Measurements from ENCODE around the gene ATP11B. TPM values are rescaled to one million over a fixed set of nuclear protein-coding genes. Genes with fewer than 3 reads are reported as not detected.

ATP11B gene
- total RNA-seq, 1 experiment from 2014 or later, result 167 TPM

DNA sequence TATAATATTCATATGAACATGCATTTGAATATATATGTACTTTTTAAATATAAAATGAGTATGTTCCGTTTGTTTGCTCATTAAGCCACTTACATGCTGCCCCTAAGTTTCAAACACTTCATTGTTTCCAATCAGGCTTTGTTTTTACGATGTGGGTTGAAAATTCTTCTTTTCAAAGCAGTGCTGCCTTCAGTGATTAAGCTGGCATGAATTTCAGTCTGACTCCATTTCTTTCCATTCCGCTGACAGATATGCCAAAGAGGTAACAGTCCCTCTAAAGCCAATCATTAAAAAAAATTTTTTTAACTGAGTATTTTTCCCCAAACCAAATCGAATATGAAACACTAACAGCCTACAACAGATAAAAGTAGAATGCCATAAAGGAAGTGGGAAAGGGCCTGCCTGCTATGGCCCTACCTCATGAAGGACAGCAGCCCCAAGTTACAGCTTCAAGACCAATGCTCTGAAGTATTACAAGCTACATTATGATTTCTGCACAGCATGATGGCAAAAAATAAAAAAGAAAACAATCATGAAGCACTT is 147.0 kb downstream of the ATP11B start:
- DNase-seq, result no peak
- H3K4me3 ChIP-seq (ENCODE audit: low read length), result no peak overlapping the region
- peaks cover 49% of the 10 kb centered on the region for H3K4me1 ChIP-seq (ENCODE audit: low read length)
- H3K4me2 ChIP-seq (ENCODE audit: low read depth, low read length, poor library complexity, severe bottlenecking), result no peak overlapping the region
- H3K79me2 ChIP-seq (ENCODE audit: low read length), result peaks cover 36% of the 10 kb centered on the region
- H2AFZ ChIP-seq (ENCODE audit: low read length), result no peak overlapping the region
- H3K27ac ChIP-seq (ENCODE audit: low read length), result no peak overlapping the region
- H3K9me3 ChIP-seq (ENCODE audit: low read length), result no peaks in the 10 kb centered on the region
- H3K27me3 ChIP-seq (ENCODE audit: low read length), result no peaks in the 10 kb centered on the region
- H3K9ac ChIP-seq (ENCODE audit: low read length), result no peak overlapping the region
- H4K20me1 ChIP-seq (ENCODE audit: insufficient read depth, low read depth, low read length), result no peaks in the 10 kb centered on the region
- H3K36me3 ChIP-seq (ENCODE audit: insufficient read depth, low read length), result peaks cover 48% of the 10 kb centered on the region
- no peaks in the 10 kb centered on the region for H3K9me2 ChIP-seq (replicated peaks; ENCODE audit: insufficient read depth, low read length)

GRCh38 chr3:182941719-182942118 is 148.4 kb downstream of the ATP11B start:
- no peak overlapping the region for H3K4me3 ChIP-seq (ENCODE audit: low read length)
- no peak overlapping the region for H3K4me2 ChIP-seq (ENCODE audit: low read depth, low read length, poor library complexity, severe bottlenecking)
- H3K4me1 ChIP-seq (ENCODE audit: low read length), result peaks cover 53% of the 10 kb centered on the region
- H3K9ac ChIP-seq (ENCODE audit: low read length), result no peak overlapping the region
- H3K79me2 ChIP-seq (ENCODE audit: low read length), result peaks cover 46% of the 10 kb centered on the region
- H3K36me3 ChIP-seq (ENCODE audit: insufficient read depth, low read length), result peaks cover 59% of the 10 kb centered on the region
- H3K27ac ChIP-seq (ENCODE audit: low read length), result no peak overlapping the region
- DNase-seq, result no peak
- no peaks in the 10 kb centered on the region for H3K9me3 ChIP-seq (ENCODE audit: low read length)
- no peak overlapping the region for H2AFZ ChIP-seq (ENCODE audit: low read length)
- no peaks in the 10 kb centered on the region for H4K20me1 ChIP-seq (ENCODE audit: insufficient read depth, low read depth, low read length)
- no peaks in the 10 kb centered on the region for H3K27me3 ChIP-seq (ENCODE audit: low read length)
- no peaks in the 10 kb centered on the region for H3K9me2 ChIP-seq (replicated peaks; ENCODE audit: insufficient read depth, low read length)

DNA sequence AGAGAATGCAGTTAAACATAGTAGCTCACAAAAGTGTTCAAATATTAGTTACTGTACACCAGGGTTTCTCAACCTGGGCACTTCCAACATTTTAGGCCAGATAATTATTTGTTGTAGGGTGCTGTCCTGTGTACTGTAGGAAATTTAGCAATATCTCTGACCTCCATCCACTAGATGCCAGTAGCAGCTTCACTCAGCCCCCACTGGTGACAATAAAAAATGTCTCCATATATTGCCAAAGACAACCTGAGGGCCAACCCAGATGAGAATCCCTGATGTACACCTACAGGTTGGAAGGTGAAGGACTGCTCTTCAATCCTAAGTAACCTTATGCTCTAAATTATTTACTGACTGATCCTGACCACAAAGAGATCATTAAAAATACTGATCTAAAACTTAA is 154.6 kb downstream of the ATP11B start:
- Histone ChIP-seq H3K4me1 (ENCODE audit: low read length) (peaks cover 26% of the 10 kb centered on the region), H3K79me2 (ENCODE audit: low read length) (peaks cover 34% of the 10 kb centered on the region), H3K9me2 (replicated peaks; ENCODE audit: insufficient read depth, low read length) (no peaks in the 10 kb centered on the region), H3K27me3 (ENCODE audit: low read length) (no peaks in the 10 kb centered on the region), H3K9me3 (ENCODE audit: low read length) (no peaks in the 10 kb centered on the region), H4K20me1 (ENCODE audit: insufficient read depth, low read depth, low read length) (no peaks in the 10 kb centered on the region), H2AFZ (ENCODE audit: low read length) (no peak overlapping the region), H3K4me2 (ENCODE audit: low read depth, low read length, poor library complexity, severe bottlenecking) (no peak overlapping the region), H3K36me3 (ENCODE audit: insufficient read depth, low read length) (peaks cover 52% of the 10 kb centered on the region), H3K9ac (ENCODE audit: low read length) (no peak overlapping the region), H3K4me3 (ENCODE audit: low read length) (no peak overlapping the region), H3K27ac (ENCODE audit: low read length) (no peak overlapping the region)
- DNase-seq, result peak; percentile 74

- H3K27me3 ChIP-seq (ENCODE audit: low read length), result no peaks in the 10 kb centered on the region
- H3K9me3 ChIP-seq (ENCODE audit: low read length), result no peaks in the 10 kb centered on the region
- H4K20me1 ChIP-seq (ENCODE audit: insufficient read depth, low read depth, low read length), result no peaks in the 10 kb centered on the region
- H3K36me3 ChIP-seq (ENCODE audit: insufficient read depth, low read length), result peaks cover 56% of the 10 kb centered on the region
- H3K27ac ChIP-seq (ENCODE audit: low read length), result no peak overlapping the region
- no peaks in the 10 kb centered on the region for H3K9me2 ChIP-seq (replicated peaks; ENCODE audit: insufficient read depth, low read length)
- H3K4me2 ChIP-seq (ENCODE audit: low read depth, low read length, poor library complexity, severe bottlenecking), result no peak overlapping the region
- no peak for DNase-seq
- H2AFZ ChIP-seq (ENCODE audit: low read length), result no peak overlapping the region
- peaks cover 24% of the 10 kb centered on the region for H3K4me1 ChIP-seq (ENCODE audit: low read length)
- H3K4me3 ChIP-seq (ENCODE audit: low read length), result no peak overlapping the region
- H3K9ac ChIP-seq (ENCODE audit: low read length), result no peak overlapping the region
- peaks cover 38% of the 10 kb centered on the region for H3K79me2 ChIP-seq (ENCODE audit: low read length)
These were observed 155.0 kb downstream of the ATP11B start for GRCh38 chr3:182948305-182948704.

DNA sequence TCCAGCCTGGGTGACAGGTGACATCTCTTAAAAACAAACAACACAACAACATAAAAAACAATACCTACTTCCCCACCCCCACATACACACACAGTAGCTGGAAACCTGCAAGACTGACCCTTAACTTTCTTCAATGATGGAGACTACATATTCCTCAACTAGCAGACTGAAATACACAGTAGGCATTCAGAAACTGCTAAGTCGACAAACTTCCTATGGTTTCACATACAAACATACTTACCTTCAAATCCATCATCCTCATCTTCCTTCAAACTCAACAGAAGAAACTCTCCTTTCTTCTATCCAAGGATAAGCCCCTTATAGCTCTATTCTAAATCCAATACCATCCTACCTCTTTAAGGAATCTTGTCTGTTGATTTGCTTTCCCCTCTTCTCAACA is 156.4 kb downstream of the ATP11B start:
- Histone ChIP-seq H3K4me1 (ENCODE audit: low read length) (peaks cover 11% of the 10 kb centered on the region), H2AFZ (ENCODE audit: low read length) (no peak overlapping the region), H3K9ac (ENCODE audit: low read length) (no peak overlapping the region), H3K79me2 (ENCODE audit: low read length) (peaks cover 42% of the 10 kb centered on the region), H3K4me2 (ENCODE audit: low read depth, low read length, poor library complexity, severe bottlenecking) (no peak overlapping the region), H3K27me3 (ENCODE audit: low read length) (no peaks in the 10 kb centered on the region), H3K27ac (ENCODE audit: low read length) (no peak overlapping the region), H3K9me3 (ENCODE audit: low read length) (no peaks in the 10 kb centered on the region), H3K9me2 (replicated peaks; ENCODE audit: insufficient read depth, low read length) (no peaks in the 10 kb centered on the region), H3K4me3 (ENCODE audit: low read length) (no peak overlapping the region), H3K36me3 (ENCODE audit: insufficient read depth, low read length) (peaks cover 62% of the 10 kb centered on the region), H4K20me1 (ENCODE audit: insufficient read depth, low read depth, low read length) (no peaks in the 10 kb centered on the region)
- no peak for DNase-seq

DNA sequence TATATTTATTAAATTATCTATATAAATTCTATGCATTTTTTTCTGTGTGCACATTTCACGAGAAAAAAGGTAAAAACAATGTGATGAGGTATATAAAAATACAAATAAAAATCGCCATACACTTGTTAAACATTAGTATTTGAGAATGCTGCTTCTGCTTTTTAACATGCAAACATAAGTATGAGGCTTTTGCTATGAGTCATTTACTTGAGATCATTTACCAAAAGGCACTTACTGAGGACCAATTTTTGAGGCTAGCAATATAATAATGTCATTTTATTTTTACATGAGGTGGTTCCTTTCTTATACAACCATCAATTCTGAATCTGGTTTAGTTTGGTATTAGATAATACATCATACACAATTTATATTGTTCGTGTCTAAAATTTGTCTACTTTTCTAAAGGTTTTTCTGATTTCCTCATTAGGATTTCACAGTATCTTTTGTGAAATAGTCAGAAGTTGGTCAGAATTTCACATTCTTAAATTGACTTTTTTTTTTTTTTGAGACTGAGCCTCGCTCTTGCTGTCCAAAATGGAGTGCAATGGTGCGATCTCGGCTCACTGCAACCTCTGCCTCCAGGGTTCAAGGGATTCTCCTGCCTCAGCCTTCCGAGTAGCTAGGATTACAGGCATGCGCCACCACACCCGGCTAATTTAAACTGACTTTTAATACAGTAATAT is 161.4 kb downstream of the ATP11B start:
- DNase-seq, result no peak

DNA sequence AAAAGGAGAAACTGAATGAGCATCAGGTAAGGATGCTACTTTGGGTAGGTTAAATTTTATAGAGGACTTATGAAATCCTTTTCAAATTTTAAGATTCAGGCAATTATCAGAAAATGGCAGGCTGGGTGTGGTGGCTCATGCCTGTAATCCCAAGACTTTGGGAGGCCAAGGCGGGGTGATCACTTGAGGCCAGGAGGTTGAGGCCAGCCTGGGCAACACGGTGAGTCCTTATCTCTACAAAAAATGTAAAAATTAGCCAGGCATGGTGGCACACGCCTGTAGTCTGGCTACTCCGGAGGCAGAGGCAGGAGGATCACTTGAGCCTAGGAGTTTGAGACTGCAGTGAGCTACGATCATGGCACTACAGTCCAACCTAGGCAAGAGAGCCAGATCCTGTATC is 163.9 kb downstream of the ATP11B start:
- no peaks in the 10 kb centered on the region for H4K20me1 ChIP-seq (ENCODE audit: insufficient read depth, low read depth, low read length)
- H2AFZ ChIP-seq (ENCODE audit: low read length), result no peak overlapping the region
- peaks cover 81% of the 10 kb centered on the region for H3K36me3 ChIP-seq (ENCODE audit: insufficient read depth, low read length)
- no peaks in the 10 kb centered on the region for H3K9me2 ChIP-seq (replicated peaks; ENCODE audit: insufficient read depth, low read length)
- peaks cover 85% of the 10 kb centered on the region for H3K79me2 ChIP-seq (ENCODE audit: low read length)
- no peaks in the 10 kb centered on the region for H3K4me1 ChIP-seq (ENCODE audit: low read length)
- no peak overlapping the region for H3K4me2 ChIP-seq (ENCODE audit: low read depth, low read length, poor library complexity, severe bottlenecking)
- H3K9me3 ChIP-seq (ENCODE audit: low read length), result no peaks in the 10 kb centered on the region
- H3K4me3 ChIP-seq (ENCODE audit: low read length), result no peak overlapping the region
- no peak overlapping the region for H3K27ac ChIP-seq (ENCODE audit: low read length)
- DNase-seq, result no peak
- H3K27me3 ChIP-seq (ENCODE audit: low read length), result no peaks in the 10 kb centered on the region
- no peak overlapping the region for H3K9ac ChIP-seq (ENCODE audit: low read length)

More for the DNA sequence above, 161.4 kb downstream of the ATP11B start:
- H3K9me3 ChIP-seq (ENCODE audit: low read length), result no peaks in the 10 kb centered on the region
- no peaks in the 10 kb centered on the region for H3K27me3 ChIP-seq (ENCODE audit: low read length)
- H3K27ac ChIP-seq (ENCODE audit: low read length), result no peak overlapping the region
- peaks cover 63% of the 10 kb centered on the region for H3K79me2 ChIP-seq (ENCODE audit: low read length)
- H3K4me1 ChIP-seq (ENCODE audit: low read length), result no peaks in the 10 kb centered on the region
- no peak overlapping the region for H3K4me2 ChIP-seq (ENCODE audit: low read depth, low read length, poor library complexity, severe bottlenecking)
- no peak overlapping the region for H3K9ac ChIP-seq (ENCODE audit: low read length)
- H3K9me2 ChIP-seq (replicated peaks; ENCODE audit: insufficient read depth, low read length), result no peaks in the 10 kb centered on the region
- no peak overlapping the region for H3K4me3 ChIP-seq (ENCODE audit: low read length)
- H4K20me1 ChIP-seq (ENCODE audit: insufficient read depth, low read depth, low read length), result no peaks in the 10 kb centered on the region
- peaks cover 62% of the 10 kb centered on the region for H3K36me3 ChIP-seq (ENCODE audit: insufficient read depth, low read length)
- H2AFZ ChIP-seq (ENCODE audit: low read length), result no peak overlapping the region

- Histone ChIP-seq H3K9ac (ENCODE audit: low read length) (no peak overlapping the region), H3K9me3 (ENCODE audit: low read length) (no peaks in the 10 kb centered on the region), H2AFZ (ENCODE audit: low read length) (no peak overlapping the region), H3K27ac (ENCODE audit: low read length) (no peak overlapping the region), H3K4me2 (ENCODE audit: low read depth, low read length, poor library complexity, severe bottlenecking) (no peak overlapping the region), H3K36me3 (ENCODE audit: insufficient read depth, low read length) (peaks cover 79% of the 10 kb centered on the region), H4K20me1 (ENCODE audit: insufficient read depth, low read depth, low read length) (no peaks in the 10 kb centered on the region), H3K4me3 (ENCODE audit: low read length) (no peak overlapping the region), H3K27me3 (ENCODE audit: low read length) (no peaks in the 10 kb centered on the region), H3K9me2 (replicated peaks; ENCODE audit: insufficient read depth, low read length) (no peaks in the 10 kb centered on the region), H3K79me2 (ENCODE audit: low read length) (peaks cover 83% of the 10 kb centered on the region), H3K4me1 (ENCODE audit: low read length) (no peaks in the 10 kb centered on the region)
- no peak for DNase-seq
These were observed 164.5 kb downstream of the ATP11B start for GRCh38 chr3:182957676-182958266.
